Activated CD4-positive, alpha-beta T cell treated with anti-CD3 and anti-CD28 coated beads for 36 hours (primary cell): ENCODE data around the gene ACOXL. TPM values are rescaled to one million over a fixed set of nuclear protein-coding genes. Genes with fewer than 3 reads are reported as not detected.

Source experiments
- ATAC-seq: fragments of 200-7000 bp; cut with Tn5 transposase; one replicate; pipeline ENCODE4 v1.10.0; 2021; ENCODE audit warnings: mild to moderate bottlenecking, moderate library complexity
- CTCF ChIA-PET: fragments of 350-600 bp; sonication (Branson Sonifier 250); formaldehyde crosslinking; loops from one replicate; lab custom pipeline; 2021; ENCODE audit warnings: antibody characterized with exemption; lab: Charles Lee
- POLR2A ChIA-PET: fragments of 350-600 bp; sonication (Branson Sonifier 250); formaldehyde crosslinking; loops from one replicate; lab custom pipeline; 2021; ENCODE audit warnings: antibody characterized with exemption, inconsistent platforms; lab: Charles Lee
- DNase-seq: peaks from one replicate; pipeline ENCODE4 v3.0.0-alpha.2; 2020
- H3K27ac Mint-ChIP-seq: one replicate; pipeline ENCODE4 v1.8.0; 2021; ENCODE audit warnings: mixed read lengths
- H3K27me3 Mint-ChIP-seq: one replicate; pipeline ENCODE4 v1.8.0; 2021; ENCODE audit warnings: mixed read lengths
- H3K36me3 Mint-ChIP-seq: one replicate; pipeline ENCODE4 v1.8.0; 2021; ENCODE audit warnings: low read depth, mixed read lengths
- H3K4me1 Mint-ChIP-seq: one replicate; pipeline ENCODE4 v1.8.0; 2021; ENCODE audit warnings: mixed read lengths
- H3K4me3 Mint-ChIP-seq: one replicate; pipeline ENCODE4 v1.8.0; 2021; ENCODE audit warnings: mild to moderate bottlenecking, moderate library complexity, mixed read lengths
- H3K9me3 Mint-ChIP-seq: one replicate; pipeline ENCODE4 v1.8.0; 2021; ENCODE audit warnings: low read depth, mixed read lengths
- intact Hi-C, 2 experiments: fragments of 100-400 bp; cut with DNase I in 1 of 2; cut with micrococcal nuclease in 1 of 2; formaldehyde crosslinking; loops; one replicate each; pipeline versions ENCODE4 v1.14.2 to v1.15.1; 2022 to 2024; cut with DNase I, micrococcal nuclease
- total RNA-seq, 2 experiments: library from RNA; stranded (reverse); gene quantifications; one replicate each; pipeline ENCODE4 v1.2.3, GENCODE V29; 2021

ACOXL gene
- total RNA-seq, 2 experiments from 2014 or later = 0.23 TPM; not detected in 1

DNA sequence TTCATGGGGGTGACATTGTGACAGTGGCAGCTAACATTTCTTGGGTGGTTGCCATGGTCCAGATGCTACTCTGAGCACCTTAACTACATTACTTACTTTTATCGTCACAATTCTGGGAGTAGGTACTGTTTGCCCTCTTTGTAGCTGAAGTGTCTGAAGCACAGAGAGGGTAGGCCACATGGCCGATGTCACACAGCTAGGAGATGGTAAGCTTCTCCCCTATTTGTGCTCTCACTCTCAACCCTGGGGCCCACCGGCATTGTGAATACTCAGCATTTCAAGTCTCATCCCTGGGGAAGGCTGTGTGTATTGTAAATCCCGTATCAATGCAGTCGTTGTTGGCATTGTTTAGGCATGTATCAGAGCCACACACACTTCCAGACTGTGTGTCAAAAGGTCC lies 136.6 kb downstream of the ACOXL start:
- CTCF ChIA-PET = interaction anchor here (0.5 to 1.2 kb wide), 3 partner anchors 8 to 98 kb away, joined by 3 to 4 read pairs (median 4); no protein-coding TSS in a partner anchor
- intact Hi-C loops = loop anchor here (5.0 kb wide), 6 partner anchors 62 to 298 kb away; partner anchors contain the start of gene BUB1 (in 1 of the 2)
- no peak for DNase-seq
- H3K4me1 Mint-ChIP-seq = peaks cover 43% of the 10 kb centered on the region
- POLR2A ChIA-PET = no interaction called here
- no peak overlapping the region for H3K4me3 Mint-ChIP-seq
- H3K27me3 Mint-ChIP-seq = peaks cover 39% of the 10 kb centered on the region
- no peaks in the 10 kb centered on the region for H3K36me3 Mint-ChIP-seq
- no peak overlapping the region for H3K27ac Mint-ChIP-seq
- ATAC-seq = no peak
- no peaks in the 10 kb centered on the region for H3K9me3 Mint-ChIP-seq

GRCh38 chr2:110869472-110870446 lies 137.4 kb downstream of the ACOXL start:
- ATAC-seq (no peak), DNase-seq (no peak)
- H3K9me3 Mint-ChIP-seq = no peaks in the 10 kb centered on the region
- peaks cover 39% of the 10 kb centered on the region for H3K4me1 Mint-ChIP-seq
- ChIA-PET CTCF (no interaction called here), POLR2A (no interaction called here)
- no peak overlapping the region for H3K27ac Mint-ChIP-seq
- no peaks in the 10 kb centered on the region for H3K36me3 Mint-ChIP-seq
- H3K27me3 Mint-ChIP-seq = peaks cover 37% of the 10 kb centered on the region
- intact Hi-C loops = loop anchor here (2.0 to 5.0 kb wide), 7 partner anchors 15 to 298 kb away; partner anchors contain the start of gene BUB1 (in 1 of the 2)
- no peak overlapping the region for H3K4me3 Mint-ChIP-seq

- ATAC-seq (no peak), DNase-seq (no peak)
- Mint-ChIP-seq H3K9me3 (no peaks in the 10 kb centered on the region), H3K27ac (no peak overlapping the region), H3K4me1 (peaks cover 31% of the 10 kb centered on the region), H3K36me3 (no peaks in the 10 kb centered on the region), H3K4me3 (no peak overlapping the region), H3K27me3 (peaks cover 37% of the 10 kb centered on the region)
- intact Hi-C loops = loop anchor here in 1 of 2 experiments (2.0 kb wide), 1 partner anchor 16 kb away; no protein-coding TSS in a partner anchor
- ChIA-PET CTCF (no interaction called here), POLR2A (no interaction called here)
These were observed 138.2 kb downstream of the ACOXL start for GRCh38 chr2:110870545-110870944.

- DNase-seq (peak; percentile 53), ATAC-seq (peak; percentile 55)
- Mint-ChIP-seq H3K4me1 (peaks cover 20% of the 10 kb centered on the region), H3K4me3 (no peak overlapping the region), H3K27ac (no peak overlapping the region), H3K27me3 (peaks cover 40% of the 10 kb centered on the region), H3K9me3 (no peaks in the 10 kb centered on the region), H3K36me3 (no peaks in the 10 kb centered on the region)
- POLR2A ChIA-PET = no interaction called here
- CTCF ChIA-PET = no interaction called here
- intact Hi-C loops = loop anchor here in 1 of 2 experiments (2.0 kb wide), 1 partner anchor 17 kb away; no protein-coding TSS in a partner anchor
These were observed 139.3 kb downstream of the ACOXL start for GRCh38 chr2:110871637-110872036.

GRCh38 chr2:110872521-110872920 lies 140.1 kb downstream of the ACOXL start:
- Mint-ChIP-seq H3K27me3 (peaks cover 32% of the 10 kb centered on the region), H3K27ac (no peak overlapping the region), H3K36me3 (no peaks in the 10 kb centered on the region), H3K4me3 (no peak overlapping the region), H3K4me1 (peaks cover 12% of the 10 kb centered on the region), H3K9me3 (no peaks in the 10 kb centered on the region)
- POLR2A ChIA-PET = no interaction called here
- no peak for DNase-seq
- no peak for ATAC-seq
- CTCF ChIA-PET = no interaction called here
- intact Hi-C loops = no loop called here

DNA sequence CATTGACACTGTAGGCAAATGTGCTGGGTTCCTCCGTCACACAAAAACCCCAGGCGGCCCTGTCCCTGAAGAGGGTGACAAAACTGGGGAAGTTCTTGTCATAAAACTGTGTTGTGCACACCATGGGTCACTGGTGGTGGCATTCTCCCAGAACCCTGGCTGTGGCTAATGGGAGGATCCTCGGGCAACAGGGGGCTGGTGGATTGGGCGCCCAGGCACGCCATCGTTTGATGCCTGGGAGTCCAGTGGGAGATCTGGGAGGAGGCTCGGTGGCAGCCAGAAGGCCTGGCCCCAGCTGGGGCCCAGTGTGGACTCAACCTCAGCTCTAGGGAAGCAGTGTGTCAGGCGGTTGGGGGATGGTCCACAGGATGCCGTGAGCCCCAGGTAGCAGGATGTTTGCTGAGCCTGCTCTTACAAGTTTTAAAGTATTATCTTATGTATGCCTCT lies 140.7 kb downstream of the ACOXL start:
- Mint-ChIP-seq H3K27me3 (peaks cover 32% of the 10 kb centered on the region), H3K9me3 (peaks cover 3% of the 10 kb centered on the region), H3K27ac (no peak overlapping the region), H3K4me3 (no peak overlapping the region), H3K4me1 (peaks cover 11% of the 10 kb centered on the region), H3K36me3 (peaks cover 2% of the 10 kb centered on the region)
- CTCF ChIA-PET = no interaction called here
- DNase-seq (no peak), ATAC-seq (no peak)
- POLR2A ChIA-PET = no interaction called here
- intact Hi-C loops = no loop called here

DNA sequence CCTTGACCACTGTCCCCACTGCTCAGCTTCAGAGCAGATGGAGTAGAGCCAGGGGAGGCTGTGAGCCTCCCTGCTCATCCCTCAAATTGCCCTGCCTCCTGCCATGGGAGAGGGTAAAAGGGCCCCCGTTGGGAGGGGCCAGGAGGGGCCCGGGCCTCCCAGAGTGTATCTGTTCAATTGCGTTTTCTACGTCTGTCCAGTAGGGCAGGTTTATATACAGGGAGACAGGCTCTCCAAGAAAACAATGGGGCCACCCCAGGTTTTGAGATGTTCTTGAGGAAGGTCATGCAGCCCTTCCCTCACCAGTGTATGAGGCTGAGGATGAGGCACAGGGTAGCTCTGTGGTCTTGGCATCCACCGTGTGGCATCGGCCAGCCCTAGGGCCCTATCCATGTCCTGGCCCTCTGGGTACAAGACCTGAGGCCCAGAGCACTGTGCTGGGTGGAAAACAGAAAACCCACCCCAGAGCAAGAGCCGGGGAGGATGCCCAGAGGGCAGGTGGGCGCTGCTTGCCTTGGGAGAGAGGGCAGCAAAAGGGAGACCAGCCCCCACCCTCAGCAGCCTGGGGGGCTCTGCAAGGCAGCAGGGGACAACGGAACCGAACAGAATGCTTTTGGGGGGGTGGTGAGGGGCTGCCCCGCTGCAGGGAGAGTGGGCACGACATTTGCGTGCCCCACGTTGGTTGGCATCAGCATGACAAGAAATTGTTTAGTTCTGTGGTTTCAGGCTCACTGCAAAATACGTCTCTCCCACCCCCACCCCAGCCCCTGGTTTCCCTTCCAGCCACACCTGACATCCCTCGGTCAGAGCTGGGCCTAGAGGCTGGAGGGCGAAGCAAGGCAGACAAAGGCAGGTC lies 141.5 kb downstream of the ACOXL start:
- Mint-ChIP-seq H3K4me3 (no peak overlapping the region), H3K27me3 (peaks cover 30% of the 10 kb centered on the region), H3K4me1 (peaks cover 11% of the 10 kb centered on the region), H3K36me3 (peaks cover 4% of the 10 kb centered on the region), H3K27ac (no peak overlapping the region), H3K9me3 (peaks cover 6% of the 10 kb centered on the region)
- intact Hi-C loops = loop anchor here in 1 of 2 experiments (2.0 kb wide), 1 partner anchor 19 kb away; no protein-coding TSS in a partner anchor
- ChIA-PET CTCF (no interaction called here), POLR2A (no interaction called here)
- ATAC-seq (no peak), DNase-seq (no peak)

GRCh38 chr2:110874453-110875383 lies 142.3 kb downstream of the ACOXL start:
- Mint-ChIP-seq H3K4me1 (peaks cover 11% of the 10 kb centered on the region), H3K36me3 (peaks cover 4% of the 10 kb centered on the region), H3K4me3 (no peak overlapping the region), H3K27ac (no peak overlapping the region), H3K9me3 (peaks cover 6% of the 10 kb centered on the region), H3K27me3 (peaks cover 26% of the 10 kb centered on the region)
- ATAC-seq (no peak), DNase-seq (no peak)
- CTCF ChIA-PET = no interaction called here
- intact Hi-C loops = loop anchor here in 1 of 2 experiments (2.0 kb wide), 1 partner anchor 20 kb away; no protein-coding TSS in a partner anchor
- POLR2A ChIA-PET = no interaction called here

- Mint-ChIP-seq H3K4me3 (no peak overlapping the region), H3K4me1 (peaks cover 11% of the 10 kb centered on the region), H3K27me3 (peaks cover 25% of the 10 kb centered on the region), H3K9me3 (peaks cover 6% of the 10 kb centered on the region), H3K27ac (no peak overlapping the region), H3K36me3 (peaks cover 4% of the 10 kb centered on the region)
- DNase-seq (no peak), ATAC-seq (no peak)
- ChIA-PET POLR2A (interaction anchor here (0.5 kb wide), 1 partner anchor 14 kb away, joined by 3 read pairs; no protein-coding TSS in a partner anchor), CTCF (interaction anchor here (0.7 kb wide), 1 partner anchor 9 kb away, joined by 4 read pairs; no protein-coding TSS in a partner anchor)
- intact Hi-C loops = loop anchor here in 1 of 2 experiments (2.0 kb wide), 1 partner anchor 21 kb away; no protein-coding TSS in a partner anchor
These were observed 143.0 kb downstream of the ACOXL start for GRCh38 chr2:110875384-110875725.
